Activated CD8-positive, alpha-beta memory T cell treated with anti-CD3 and anti-CD28 coated beads for 4 hours (primary cell): ENCODE measurements around the gene PTGES3.
"Not testable (repeated sequence)": the region's sequence is repeated elsewhere in the genome, so short reads cannot be mapped to it uniquely, and the experiment has no call there.

Experiments
- DNase-seq, 2 donors: peaks; one replicate each; pipeline ENCODE4 v3.0.0-alpha.2; 2020; ENCODE audit warnings: low read depth in 2 of 2

Gene PTGES3

DNA sequence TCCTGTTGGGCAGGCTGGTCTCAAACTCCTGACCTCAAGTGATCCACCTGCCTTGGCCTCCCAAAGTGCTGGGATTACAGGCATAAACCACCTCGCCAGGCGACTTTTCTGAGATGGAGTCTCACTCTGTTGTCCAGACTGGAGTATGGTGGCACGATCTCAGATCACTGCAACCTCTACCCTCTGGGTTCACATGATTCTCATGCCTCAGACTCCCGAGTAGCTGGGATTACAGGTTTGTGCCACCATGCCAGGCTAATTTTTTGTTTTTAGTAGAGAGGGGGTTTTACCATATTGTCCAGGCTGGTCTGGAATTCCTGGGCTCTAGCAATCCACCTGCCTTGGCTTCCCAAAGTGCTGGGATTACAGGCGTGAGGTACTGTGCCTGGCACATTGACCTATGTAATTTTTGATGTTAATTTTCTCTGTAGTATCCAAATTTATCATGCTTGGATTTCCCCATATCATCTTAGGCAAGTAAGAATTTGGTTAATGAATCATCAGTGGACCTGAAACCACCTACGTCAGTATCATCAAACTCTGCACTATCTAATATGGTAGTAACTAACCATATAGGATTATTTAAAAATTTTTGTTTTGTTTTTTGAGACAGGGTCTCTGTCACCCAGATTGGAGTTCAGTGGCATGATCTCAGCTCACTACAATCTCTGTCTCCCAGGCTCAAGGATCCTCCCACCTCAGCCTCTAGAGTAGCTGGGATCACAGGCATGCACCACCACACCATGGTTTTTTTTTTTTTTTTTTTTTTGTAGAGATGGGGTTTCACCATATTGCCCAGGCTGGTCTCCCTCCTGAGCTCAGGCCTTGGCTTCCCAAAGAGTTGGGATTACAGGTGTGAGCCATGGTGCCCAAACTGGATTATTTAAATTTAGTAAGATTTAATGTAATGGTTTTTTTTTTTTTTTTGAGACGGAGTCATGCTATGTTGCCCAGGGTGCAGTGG, 30.4 kb downstream of the PTGES3 start:
- no peak for DNase-seq

- DNase-seq = not testable (repeated sequence)
Observed at GRCh38 chr12:56653781-56654180, 34.3 kb downstream of the PTGES3 start.

- DNase-seq = not testable (repeated sequence)
Observed at GRCh38 chr12:56648023-56648422, 40.1 kb downstream of the PTGES3 start.

- peak; percentile 76 to 86 for DNase-seq
Observed at GRCh38 chr12:56645717-56646446, 42.2 kb downstream of the PTGES3 start, which contains the start of gene ATP5F1B. Gene ATP5F1B (minus strand): TSS chr12:56645984. CDS start chr12:56645963, 21 bp downstream.

- DNase-seq = no peak
Observed at GRCh38 chr12:56645201-56645716, 42.8 kb downstream of the PTGES3 start.

DNA sequence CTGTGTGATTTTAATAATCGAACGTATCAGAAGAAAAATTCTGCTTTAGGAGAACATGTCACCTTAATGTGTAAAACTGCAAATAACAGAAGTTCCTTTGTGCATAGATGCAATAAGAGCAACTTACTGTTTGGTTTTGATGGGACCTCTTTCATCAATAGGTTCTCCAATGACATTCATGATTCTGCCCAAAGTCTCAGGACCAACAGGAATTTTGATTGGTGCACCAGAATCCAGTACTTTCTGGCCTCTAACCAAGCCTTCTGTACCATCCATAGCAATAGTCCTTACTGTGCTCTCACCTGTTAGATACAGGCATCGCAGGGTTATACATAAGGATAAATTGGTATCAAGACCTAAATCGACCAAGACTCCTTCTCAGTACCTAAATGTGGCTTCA, 43.4 kb downstream of the PTGES3 start:
- no peak for DNase-seq

DNA sequence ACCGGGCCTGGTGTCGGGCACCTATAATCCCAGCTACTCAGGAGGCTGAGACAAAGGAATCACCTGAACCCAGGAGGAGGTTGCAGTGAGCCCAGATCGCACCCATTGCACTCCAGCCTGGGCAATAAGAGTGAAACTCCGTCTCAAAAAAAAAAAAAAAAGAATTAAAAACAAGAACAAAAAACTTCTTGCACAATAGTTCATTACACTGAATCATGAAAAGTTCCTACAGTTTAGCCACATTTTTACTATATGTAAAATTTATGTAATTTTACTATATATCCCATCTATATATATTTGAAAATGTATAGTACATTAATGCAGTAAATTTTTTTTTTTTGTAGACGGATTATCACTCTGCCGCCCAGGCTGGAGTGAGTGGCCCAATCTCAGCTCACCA, 46.9 kb downstream of the PTGES3 start:
- DNase-seq = no peak

DNA sequence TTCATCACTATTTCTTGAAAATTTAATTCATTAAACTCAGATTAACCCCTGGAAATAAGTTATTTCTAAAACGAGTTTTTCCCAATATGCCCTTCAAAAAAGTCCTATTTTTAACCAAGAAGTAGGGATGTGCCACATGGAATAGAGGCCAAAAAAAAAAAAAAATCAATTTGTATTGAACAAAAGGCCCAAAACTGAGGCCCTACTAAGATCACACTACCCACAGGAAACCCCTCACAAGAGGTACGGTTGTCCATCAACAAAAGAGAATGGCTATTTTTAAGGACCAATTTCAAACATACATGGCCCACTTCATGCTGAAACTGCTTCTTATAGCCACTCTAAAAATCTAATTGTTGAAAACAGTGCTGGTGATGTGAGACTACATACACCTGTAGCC, 50.5 kb downstream of the PTGES3 start:
- no peak for DNase-seq

DNA sequence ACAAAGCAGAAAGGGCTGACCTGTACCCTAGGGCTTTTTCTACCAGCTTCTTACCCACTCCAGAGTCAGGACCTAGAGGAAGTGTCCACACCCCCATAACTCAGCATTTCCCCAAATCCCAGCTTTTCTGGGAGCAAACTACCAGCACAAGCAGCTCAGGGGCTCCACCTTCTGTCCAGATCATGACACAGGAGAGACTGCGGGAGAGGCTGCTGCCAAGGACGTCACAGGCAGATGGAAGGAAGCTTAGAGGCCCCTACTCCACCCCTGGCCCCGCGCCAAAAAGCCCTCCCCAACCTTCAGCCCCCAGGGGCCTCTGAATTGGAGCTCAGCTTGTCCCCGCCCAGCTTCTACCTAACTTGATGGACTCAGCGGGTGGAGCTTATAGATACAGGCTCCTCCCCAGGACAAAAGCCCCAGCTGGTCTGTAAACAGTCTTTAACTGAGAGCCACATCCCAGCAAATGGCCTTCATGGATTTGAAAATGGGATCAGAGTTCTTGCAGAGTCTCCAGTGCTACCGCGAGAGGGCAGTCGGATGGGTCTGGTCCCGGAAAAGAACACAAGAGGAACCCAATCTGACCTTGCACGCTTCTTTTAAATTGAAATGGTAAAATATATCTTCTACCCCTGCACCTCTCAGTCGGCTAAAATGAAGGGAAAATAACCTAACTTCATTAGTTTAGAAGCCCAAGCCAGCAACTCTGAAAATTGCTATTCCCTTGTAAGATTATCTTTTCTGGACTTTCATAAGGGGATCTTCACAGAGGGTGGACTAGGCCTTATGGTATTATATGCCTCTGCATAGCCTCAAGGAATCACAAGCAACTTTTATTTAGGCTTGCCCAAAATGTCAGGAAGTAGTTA, 51.2 kb downstream of the PTGES3 start:
- peak; percentile 76 to 82 for DNase-seq

DNA sequence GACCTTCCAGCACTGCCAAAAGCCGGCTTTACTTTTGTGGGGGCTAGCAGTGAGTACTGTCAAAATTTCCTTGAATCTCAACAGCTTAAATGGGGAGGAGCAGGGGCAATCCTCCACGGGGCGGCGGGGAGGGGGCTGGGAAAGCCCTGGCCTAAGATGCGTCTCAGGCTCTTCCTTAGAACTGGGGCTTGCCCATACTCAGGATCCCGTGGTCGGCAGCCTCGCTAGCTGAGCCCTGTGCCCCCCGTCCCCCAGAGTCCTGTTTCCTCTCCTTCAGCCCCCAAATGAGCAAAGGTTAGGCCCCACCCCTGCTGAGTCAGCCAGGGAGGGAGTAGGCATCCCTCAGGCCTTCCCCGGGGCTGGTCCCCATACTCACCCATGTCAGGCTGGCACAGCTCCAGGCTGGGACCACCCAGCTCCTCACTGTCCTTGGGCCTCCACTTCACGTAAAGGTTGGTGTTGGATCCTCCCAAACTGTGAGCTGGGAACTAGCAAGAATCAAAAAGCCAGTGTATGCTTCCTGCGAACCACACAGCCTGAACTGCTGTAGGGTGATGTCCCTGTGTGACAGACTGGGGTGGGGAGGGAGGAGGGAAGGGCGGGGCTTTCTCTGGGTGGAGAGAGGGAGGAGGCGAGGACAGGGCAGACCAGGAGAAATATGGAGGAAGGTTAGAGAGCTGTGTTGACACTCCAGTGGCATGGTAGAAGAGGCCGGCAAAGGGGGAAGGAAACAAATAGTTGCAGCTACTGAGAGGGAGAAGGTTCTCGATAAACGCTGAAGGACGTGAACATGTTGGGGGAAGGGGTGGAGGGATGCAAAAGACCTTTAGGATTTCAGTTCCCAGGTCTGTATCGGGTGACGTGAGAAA, 52.0 kb downstream of the PTGES3 start:
- DNase-seq = peak; percentile 58 to 63

DNA sequence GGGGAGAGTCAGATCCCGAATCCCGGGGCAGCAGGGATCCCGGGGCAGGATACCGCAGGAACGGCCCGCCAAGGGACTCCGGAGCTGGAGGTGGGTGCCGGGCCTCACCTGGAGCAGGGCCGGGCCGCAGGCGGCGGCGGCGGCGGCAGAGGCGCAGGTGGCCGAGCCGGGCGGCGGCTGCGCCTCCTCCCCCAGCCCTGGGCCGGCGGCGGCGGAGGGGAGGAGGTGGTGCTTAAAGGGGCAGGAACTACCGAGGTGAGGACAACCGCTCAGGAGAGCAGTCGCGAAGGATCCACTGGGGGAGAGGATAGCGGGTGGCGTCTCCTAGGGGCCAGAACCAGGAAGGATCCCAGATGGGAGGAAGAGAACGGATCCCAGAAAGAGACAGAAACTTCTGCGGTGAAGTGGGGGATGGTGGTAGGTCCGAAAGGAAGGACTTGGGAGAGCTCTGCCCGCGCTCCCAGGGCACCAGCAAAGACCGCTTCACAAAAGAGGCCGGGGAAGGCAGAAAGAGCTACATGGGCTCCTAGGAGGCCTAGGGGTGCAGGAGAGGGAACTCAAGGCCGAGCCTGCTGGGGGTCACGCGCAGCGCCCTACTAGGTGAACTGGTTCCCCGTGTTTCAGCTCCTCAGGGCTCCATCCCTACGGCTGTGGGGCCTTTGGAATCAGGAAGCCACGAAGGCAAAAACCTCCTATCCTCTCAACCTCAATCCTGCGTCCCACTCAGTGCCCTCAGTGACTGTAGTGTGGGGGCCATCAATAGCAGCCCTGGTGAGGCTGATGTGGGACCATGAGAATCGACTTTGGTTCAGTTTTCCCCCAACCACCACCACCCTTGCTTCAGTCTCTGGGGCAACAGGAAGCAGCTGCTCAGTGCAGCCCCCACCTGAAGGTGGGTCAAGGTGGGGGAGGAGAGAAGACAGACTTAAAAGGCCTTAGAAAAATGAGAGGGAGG, 53.0 kb downstream of the PTGES3 start:
- peak in 1 of 2 donors; percentile 34 for DNase-seq

- no peak for DNase-seq
Observed at GRCh38 chr12:56634242-56634836, 53.7 kb downstream of the PTGES3 start.

GRCh38 chr12:56633468-56634241, 54.4 kb downstream of the PTGES3 start:
- no peak for DNase-seq

GRCh38 chr12:56632701-56633467, 55.2 kb downstream of the PTGES3 start:
- DNase-seq = no peak

GRCh38 chr12:56631790-56632700, 56.0 kb downstream of the PTGES3 start:
- peak in 1 of 2 donors; percentile 56 for DNase-seq

DNA sequence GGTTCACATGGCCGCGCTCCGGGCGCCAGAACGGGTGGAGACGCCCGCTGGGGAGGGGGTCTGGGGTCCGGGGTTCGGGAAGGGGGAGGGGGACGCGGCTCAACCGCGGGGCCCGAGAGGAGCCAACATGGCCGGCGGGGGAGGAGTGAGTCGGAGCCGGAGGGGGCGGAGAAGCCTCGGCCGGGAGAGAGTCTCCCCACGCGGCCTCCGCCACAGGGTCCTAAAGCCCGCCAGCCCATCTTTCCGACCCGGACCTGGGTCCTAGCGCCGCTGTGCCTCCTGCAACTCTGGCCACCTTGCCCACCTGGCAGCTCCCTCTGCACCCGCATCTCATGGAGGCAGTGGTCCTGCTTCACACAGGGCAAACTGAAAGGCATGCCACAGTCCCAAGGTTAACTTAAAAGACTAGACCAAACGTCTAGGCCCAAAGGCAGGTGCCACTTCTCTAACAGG, 57.9 kb downstream of the PTGES3 start, which contains the start of gene BAZ2A:
BAZ2A (minus strand) TSS at position 147 of the 453 bp plus-strand sequence. CDS start 12,796 bp downstream, outside the sequence.
- DNase-seq = peak; percentile 72 to 73
